Body of pancreas (tissue), 4 donors: ENCODE data around the gene KAT7. TPM values are rescaled to one million over a fixed set of nuclear protein-coding genes. Genes with fewer than 3 reads are reported as not detected.

ENCODE experiments used
- ATAC-seq: fragments of 150-250 bp; one replicate; pipeline ENCODE4 v1.9.1; 2016
- DNase-seq, 4 donors: peaks; one replicate each; pipeline ENCODE4 v3.0.0-alpha.2; 2019
- H3K27ac ChIP-seq, 4 donors: fragments of 200-600 bp; sonication (generic); 1 replicate in 3 of 4; 2 replicates in 1 of 4; pipeline versions ENCODE4 v1.5.1 to v1.6.1; 2016 to 2019; ENCODE audit warnings: mild to moderate bottlenecking in 1 of 4, mixed read lengths in 1 of 4, moderate library complexity in 1 of 4
- H3K27me3 ChIP-seq, 2 donors: fragments of 200-600 bp; sonication (generic); one replicate each; pipeline ENCODE4 v1.6.0; 2016; ENCODE audit warnings: mild to moderate bottlenecking in 1 of 2
- H3K36me3 ChIP-seq, 2 donors: fragments of 200-600 bp; sonication (generic); replicated peaks in 1 of 2; 2 replicates each; pipeline ENCODE4 v1.5.1; 2016; ENCODE audit warnings: low read depth in 2 of 2; ENCODE audit not compliant: insufficient read depth in 1 of 2
- H3K4me1 ChIP-seq: fragments of 200-600 bp; sonication (generic); one replicate; pipeline ENCODE4 v1.6.0; 2016
- H3K4me3 ChIP-seq, 2 donors: fragments of 200-600 bp; sonication (generic); 1 replicate in 1 of 2; 2 replicates in 1 of 2; pipeline ENCODE4 v1.5.1; 2016 to 2019
- H3K9me3 ChIP-seq, 3 donors: fragments of 200-600 bp; sonication (generic); 1 replicate in 2 of 3; 2 replicates in 1 of 3; pipeline ENCODE4 v1.5.1; 2016
- POLR2A ChIP-seq, 3 donors: fragments of 450-650 bp; IDR thresholded peaks; one replicate each; pipeline ENCODE4 v1.6.1; 2016; ENCODE audit warnings: antibody characterized with exemption in 3 of 3, mild to moderate bottlenecking in 2 of 3
- WGBS, 2 donors: methylation state at CpG; one replicate each; pipeline ENCODE4 v1.1.5; 2017; 5-methylcytosine and 5-hydroxymethylcytosine counted together
- intact Hi-C: fragments of 100-400 bp; cut with DNase I; formaldehyde crosslinking; loops from one replicate; pipeline ENCODE4 v1.15.1; 2023
- total RNA-seq, 2 donors: library from RNA; depleted of rRNA; stranded (reverse); fragments of >200 nt; gene quantifications; one replicate each; pipeline ENCODE4 v1.1.0, GENCODE V29; 2016
- TF ChIP-seq, protein P1 (sequence below), 7 experiments: fragments of 450-650 bp in 4 of 7; fragments of 200-600 bp in 3 of 7; sonication (generic) in 3 of 7; IDR thresholded peaks; one replicate each; pipeline ENCODE4 v1.5.1; 2016 to 2019; ENCODE audit warnings: antibody characterized with exemption in 7 of 7

Gene KAT7
- total RNA-seq, 2 donors from 2014 or later: 7.3 to 16.5 TPM

DNA sequence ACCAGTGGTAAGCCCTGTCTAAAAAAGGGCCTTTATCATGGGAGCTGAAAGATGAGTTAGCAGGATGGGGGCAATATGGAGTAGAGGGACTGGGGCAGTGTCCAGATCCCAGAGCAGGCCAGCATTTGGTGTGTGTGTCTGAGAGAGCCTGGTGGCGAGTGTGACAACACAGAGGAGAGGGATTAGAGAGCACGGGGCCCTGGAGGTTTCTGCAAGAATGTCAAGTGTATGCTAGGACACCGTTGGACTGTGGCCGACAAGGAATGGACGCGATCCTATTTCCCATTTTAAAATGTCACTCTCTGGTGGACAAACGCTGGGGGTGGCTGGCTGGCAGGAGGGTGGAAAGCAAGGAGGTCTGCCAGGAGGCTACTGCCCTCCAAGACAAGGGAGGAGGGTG lies 47.0 kb downstream of the KAT7 start:
- DNase-seq (no peak), ATAC-seq (no peak)
- Histone ChIP-seq H3K9me3 (no peaks in the 10 kb centered on the region), H3K27ac (peak overlapping the region; percentile 33 to 63 (median 48)), H3K4me1 (peaks cover 21% of the 10 kb centered on the region), H3K4me3 (no peak overlapping the region), H3K36me3 (peaks cover 0 to 5% of the 10 kb centered on the region in 2 donors), H3K27me3 (no peaks in the 10 kb centered on the region)
- 92 to 93% methylated on average over 7 of the region's 7 CpGs for WGBS, 2 donors
- intact Hi-C loops: no loop called here
- TF ChIP-seq, protein P1, sequence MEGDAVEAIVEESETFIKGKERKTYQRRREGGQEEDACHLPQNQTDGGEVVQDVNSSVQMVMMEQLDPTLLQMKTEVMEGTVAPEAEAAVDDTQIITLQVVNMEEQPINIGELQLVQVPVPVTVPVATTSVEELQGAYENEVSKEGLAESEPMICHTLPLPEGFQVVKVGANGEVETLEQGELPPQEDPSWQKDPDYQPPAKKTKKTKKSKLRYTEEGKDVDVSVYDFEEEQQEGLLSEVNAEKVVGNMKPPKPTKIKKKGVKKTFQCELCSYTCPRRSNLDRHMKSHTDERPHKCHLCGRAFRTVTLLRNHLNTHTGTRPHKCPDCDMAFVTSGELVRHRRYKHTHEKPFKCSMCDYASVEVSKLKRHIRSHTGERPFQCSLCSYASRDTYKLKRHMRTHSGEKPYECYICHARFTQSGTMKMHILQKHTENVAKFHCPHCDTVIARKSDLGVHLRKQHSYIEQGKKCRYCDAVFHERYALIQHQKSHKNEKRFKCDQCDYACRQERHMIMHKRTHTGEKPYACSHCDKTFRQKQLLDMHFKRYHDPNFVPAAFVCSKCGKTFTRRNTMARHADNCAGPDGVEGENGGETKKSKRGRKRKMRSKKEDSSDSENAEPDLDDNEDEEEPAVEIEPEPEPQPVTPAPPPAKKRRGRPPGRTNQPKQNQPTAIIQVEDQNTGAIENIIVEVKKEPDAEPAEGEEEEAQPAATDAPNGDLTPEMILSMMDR (IDR thresholded peaks at IDR 0.05): no peak
- no peak for TF ChIP-seq POLR2A (IDR thresholded peaks at IDR 0.05)

DNA sequence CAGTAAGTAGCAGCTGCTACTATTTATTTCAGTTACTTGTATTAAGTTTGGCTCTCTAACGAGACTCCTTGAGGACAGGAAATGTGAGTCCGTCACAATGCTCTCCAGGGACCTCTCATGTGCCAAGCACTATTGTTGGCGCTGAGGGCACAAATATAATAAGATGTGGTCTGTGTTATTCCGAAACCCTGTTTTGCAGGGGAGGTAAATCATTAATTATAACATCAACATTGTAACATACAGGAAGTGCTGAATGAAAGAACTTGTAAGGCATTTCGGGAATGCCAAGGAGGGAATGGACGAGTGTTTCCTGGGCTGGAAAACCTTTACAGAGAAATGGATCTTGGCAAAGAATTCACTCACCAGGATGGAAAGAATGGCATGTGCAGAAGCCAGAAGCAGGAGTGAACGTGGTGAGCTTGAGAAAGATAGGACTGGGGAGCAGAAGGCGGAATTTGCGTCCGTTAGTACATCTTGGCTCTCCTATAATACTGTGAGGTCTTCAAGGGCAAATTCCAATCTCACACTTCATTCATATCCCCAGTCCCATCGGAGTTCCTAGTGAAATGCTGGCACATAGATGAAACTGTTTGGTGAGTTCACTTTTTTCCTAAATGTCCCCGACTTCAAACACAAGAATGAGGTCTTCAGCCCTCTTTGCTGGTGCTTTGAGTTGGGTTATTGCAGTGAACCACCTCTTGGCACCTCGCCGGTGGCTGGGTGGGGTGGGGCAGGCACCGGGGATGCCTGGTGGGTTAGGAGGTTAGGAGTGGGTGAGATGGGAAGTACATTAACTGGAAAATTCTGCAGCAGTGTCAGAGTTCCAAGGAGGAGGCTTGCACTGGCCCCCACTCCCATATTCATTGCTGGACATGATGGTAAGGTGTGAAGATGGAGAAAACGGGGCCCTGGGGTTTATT lies 47.9 kb downstream of the KAT7 start:
- DNase-seq (peak in 2 of 4 donors; percentile 41 to 46), ATAC-seq (peak; percentile 81)
- intact Hi-C loops: no loop called here
- Histone ChIP-seq H3K4me1 (peaks cover 21% of the 10 kb centered on the region), H3K27me3 (no peaks in the 10 kb centered on the region), H3K36me3 (peaks cover 0 to 5% of the 10 kb centered on the region in 2 donors), H3K9me3 (no peaks in the 10 kb centered on the region), H3K4me3 (no peak overlapping the region), H3K27ac (peak overlapping the region; percentile 33 to 63 (median 48))
- TF ChIP-seq, protein P1 (IDR thresholded peaks at IDR 0.05): no peak
- no peak for TF ChIP-seq POLR2A (IDR thresholded peaks at IDR 0.05)
- WGBS, 2 donors: 48 to 50% methylated on average over 16 of the region's 16 CpGs

DNA sequence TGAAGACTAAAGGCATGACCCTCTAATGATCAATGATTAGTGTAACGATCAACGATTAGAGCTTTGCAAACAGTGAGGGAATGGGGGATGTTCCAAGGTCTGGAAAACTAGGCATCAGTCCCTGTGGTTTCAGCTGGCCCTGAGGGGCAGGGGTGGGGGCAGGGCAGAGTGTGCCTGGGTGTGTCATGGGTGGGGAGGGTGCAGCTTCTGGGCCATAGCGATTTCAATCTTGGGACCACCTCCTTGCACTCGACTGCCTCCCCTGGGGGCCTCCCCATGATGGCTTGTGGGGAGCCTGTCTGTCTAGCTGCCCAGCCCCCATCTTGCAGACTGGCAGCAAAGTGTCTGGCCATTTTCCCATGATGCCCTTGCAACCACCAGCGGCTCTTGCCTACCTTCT lies 51.0 kb downstream of the KAT7 start:
- Histone ChIP-seq H3K27ac (no peak overlapping the region), H3K9me3 (no peaks in the 10 kb centered on the region), H3K4me1 (peaks cover 21% of the 10 kb centered on the region), H3K4me3 (no peak overlapping the region), H3K36me3 (peaks cover 0 to 1% of the 10 kb centered on the region in 2 donors), H3K27me3 (no peaks in the 10 kb centered on the region)
- no peak for DNase-seq
- 34 to 47% methylated on average over 4 to 5 of the region's 5 CpGs for WGBS, 2 donors
- ATAC-seq: no peak
- no peak for TF ChIP-seq POLR2A (IDR thresholded peaks at IDR 0.05)
- TF ChIP-seq, protein P1 (IDR thresholded peaks at IDR 0.05): no peak
- intact Hi-C loops: no loop called here

DNA sequence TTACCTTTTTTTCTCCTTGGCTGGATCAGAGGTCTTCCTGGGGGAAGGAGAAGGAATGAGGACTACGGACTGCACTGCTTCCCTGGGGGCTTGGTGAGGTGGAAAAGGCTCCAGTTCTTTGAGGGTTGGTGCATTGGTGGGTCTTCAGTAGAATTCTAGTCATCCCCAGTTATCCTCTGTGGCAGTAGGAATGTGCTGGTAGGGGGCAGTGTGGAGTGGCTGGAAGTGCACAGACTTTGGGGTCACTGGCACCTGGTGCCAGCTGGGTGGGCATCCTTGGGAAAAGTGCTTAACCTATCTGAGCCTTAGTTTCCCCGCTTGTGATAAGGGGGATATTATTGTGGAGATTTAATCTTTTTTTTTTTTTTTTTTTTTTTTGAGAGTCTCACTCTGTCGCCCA lies 53.1 kb downstream of the KAT7 start:
- DNase-seq (no peak), ATAC-seq (no peak)
- no peaks in the 10 kb centered on the region for H3K36me3 ChIP-seq
- no peaks in the 10 kb centered on the region for H3K27me3 ChIP-seq
- no peak for TF ChIP-seq POLR2A (IDR thresholded peaks at IDR 0.05)
- TF ChIP-seq, protein P1 (IDR thresholded peaks at IDR 0.05): no peak
- H3K27ac ChIP-seq: no peak overlapping the region
- intact Hi-C loops: no loop called here
- 91 to 93% methylated on average over 3 of the region's 3 CpGs for WGBS, 2 donors
- H3K9me3 ChIP-seq: no peaks in the 10 kb centered on the region
- peaks cover 6% of the 10 kb centered on the region for H3K4me1 ChIP-seq
- H3K4me3 ChIP-seq: no peak overlapping the region
